Stimulated activated CD4-positive, alpha-beta T cell treated with anti-CD3 and anti-CD28 coated beads, Interleukin-12 subunit alpha, Interleukin-12 subunit beta, amount 100 ng/mL, for 24 hours (primary cell): ENCODE measurements around the gene SPCS3.
"Not testable (repeated sequence)": the region's sequence is repeated elsewhere in the genome, so short reads cannot be mapped to it uniquely, and the experiment has no call there.

Experiments used
- DNase-seq, 2 experiments: peaks; one replicate each; pipeline ENCODE4 v3.0.0-alpha.2; 2020; ENCODE audit warnings: low read depth in 2 of 2

SPCS3 gene

GRCh38 chr4:176319704-176320339 is at the start of gene SPCS3:
SPCS3 (plus strand) TSS chr4:176319966; CDS start chr4:176320077, 111 bp downstream.
- DNase-seq: peak; percentile 86 to 91

DNA sequence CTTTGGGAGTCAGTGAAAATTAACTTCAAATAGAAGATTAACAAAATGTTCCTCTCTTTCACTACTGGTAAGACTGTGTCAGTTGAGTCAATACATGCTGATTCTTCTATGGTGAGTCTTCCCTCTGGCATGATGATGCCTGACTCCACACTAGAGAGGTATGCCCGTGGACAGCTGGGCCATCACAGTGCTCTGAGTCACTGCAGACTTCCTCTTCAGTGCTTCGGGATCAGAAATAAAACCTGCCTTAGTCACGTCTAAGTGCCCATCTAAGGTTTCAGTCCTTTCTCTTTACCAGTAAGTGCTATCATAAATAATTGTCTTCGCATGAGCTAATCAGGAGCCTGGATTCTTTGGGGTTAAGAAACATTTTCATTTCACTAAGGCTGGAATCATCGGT is 49.1 kb upstream of the SPCS3 start:
- no peak for DNase-seq

- DNase-seq: no peak
Observed at GRCh38 chr4:176271749-176272148, 48.0 kb upstream of the SPCS3 start.

DNA sequence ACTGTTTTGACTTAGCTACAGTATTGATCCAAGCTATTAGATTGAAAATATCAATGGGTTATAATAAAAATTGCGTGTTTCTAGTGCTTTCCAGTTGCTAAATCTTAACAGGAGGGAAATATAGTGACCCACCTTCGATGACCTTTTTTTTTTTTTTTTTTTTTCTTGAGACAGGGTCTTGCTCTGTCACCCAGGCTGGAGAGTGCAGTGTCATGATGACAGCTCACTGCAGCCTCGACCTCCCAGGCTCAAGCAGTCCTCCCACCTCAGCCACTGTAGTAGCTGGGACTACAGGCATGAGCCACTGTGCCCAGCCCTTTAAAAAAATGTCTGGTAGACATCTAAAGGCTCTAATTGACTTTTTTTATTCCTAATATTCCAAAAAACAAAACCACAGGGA is 47.0 kb upstream of the SPCS3 start:
- no peak for DNase-seq

DNA sequence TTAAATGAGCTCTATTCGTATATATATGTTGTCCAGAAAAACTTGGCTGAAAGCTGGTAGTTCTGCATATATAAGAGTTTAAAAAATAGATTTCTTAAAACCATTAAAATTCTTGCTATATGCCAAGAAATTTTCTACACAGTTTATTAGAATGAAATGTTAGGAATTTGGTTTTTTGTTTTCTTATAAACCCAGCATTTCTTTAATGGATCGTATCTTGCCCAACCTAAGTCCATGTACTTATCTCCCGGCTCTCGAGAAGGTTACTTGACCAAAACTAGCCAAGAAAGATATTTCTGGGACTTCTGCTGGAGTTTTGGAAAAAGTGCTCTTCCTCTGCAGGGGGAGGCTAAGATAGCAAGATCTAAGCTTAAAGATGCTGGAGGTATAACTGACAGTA is 46.0 kb upstream of the SPCS3 start:
- DNase-seq: no peak

DNA sequence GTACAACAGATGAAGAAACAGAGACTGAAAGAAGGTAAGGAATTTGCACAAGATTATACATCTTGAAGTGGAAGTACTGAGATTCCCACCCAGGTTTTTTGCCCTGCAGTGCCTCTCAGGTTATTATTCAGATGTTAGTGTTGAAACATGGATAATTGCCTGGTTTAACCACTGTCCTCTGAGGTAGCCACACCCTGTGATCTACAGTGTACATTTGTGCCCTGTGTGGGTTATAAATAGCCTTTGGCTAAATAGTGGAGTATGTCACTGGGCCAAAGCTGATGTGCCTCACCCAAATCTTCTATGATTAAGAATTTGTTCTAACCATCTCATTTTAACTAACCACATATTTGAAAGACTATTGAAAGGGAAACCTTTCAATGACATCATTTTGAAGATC is 45.3 kb upstream of the SPCS3 start:
- DNase-seq: no peak

DNA sequence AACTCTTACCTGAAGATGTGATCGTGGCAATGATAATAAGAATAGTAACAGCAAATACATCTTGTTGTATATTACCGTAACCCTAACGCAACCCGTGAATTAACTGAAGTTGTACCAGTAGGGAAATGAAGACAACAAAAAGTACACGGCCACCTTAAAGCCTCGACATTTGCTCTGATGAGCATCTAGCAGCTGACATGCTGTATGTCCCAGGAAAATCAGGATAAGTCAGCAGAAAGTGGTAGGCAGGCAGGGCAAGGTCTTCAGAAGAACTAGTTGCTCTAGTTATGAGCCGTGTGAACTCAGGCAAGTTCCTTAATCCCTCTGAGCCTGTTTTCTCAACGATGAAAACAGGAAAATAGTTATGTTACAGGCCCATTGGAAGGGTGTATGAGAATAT is 43.1 kb upstream of the SPCS3 start:
- DNase-seq: no peak

GRCh38 chr4:176277162-176277904 is 42.4 kb upstream of the SPCS3 start:
- peak in 1 of 2 experiments; percentile 5 for DNase-seq

- DNase-seq: not testable (repeated sequence)
Observed at GRCh38 chr4:176279560-176279959, 40.2 kb upstream of the SPCS3 start.

- no peak for DNase-seq
Observed at GRCh38 chr4:176286728-176287127, 33.0 kb upstream of the SPCS3 start.

DNA sequence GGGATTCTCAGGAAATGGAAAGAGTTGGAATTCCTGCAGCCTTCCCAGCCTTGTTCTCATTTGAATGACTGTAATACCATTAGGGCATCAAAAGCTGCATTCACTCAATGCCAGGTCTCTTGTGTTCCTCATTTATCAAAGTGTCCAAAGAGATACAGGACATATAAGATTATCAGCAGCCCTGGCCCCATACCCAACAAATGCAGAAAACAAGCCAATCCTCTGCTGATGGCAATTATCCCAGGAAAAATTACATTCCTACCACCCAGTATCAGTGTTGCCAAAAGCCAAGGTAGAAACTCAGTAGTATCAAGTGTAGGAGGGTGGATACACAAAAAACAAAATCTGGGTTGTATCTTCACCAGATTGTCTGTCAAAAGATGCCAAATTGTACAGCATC is 32.2 kb upstream of the SPCS3 start:
- no peak for DNase-seq

GRCh38 chr4:176288020-176288419 is 31.7 kb upstream of the SPCS3 start:
- DNase-seq: no peak

DNA sequence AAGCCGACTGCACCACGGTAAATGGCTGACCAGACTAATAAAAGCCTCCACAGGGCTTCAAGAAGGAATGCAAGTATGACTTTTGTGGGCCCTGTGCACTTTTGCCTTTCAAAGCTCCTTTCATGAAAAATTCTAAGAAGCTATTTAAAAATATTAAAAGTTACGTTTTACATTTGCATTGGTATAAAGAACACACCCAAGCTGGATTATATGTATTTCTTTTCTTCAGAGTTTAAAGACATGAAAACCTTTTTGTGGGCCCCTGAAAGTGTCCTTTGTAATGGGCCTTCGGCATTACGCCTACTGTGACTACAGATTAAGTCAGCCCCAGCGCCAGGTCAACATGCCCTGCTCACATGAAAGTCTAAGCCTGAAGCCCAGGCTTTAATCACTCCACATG is 30.2 kb upstream of the SPCS3 start:
- no peak for DNase-seq

DNA sequence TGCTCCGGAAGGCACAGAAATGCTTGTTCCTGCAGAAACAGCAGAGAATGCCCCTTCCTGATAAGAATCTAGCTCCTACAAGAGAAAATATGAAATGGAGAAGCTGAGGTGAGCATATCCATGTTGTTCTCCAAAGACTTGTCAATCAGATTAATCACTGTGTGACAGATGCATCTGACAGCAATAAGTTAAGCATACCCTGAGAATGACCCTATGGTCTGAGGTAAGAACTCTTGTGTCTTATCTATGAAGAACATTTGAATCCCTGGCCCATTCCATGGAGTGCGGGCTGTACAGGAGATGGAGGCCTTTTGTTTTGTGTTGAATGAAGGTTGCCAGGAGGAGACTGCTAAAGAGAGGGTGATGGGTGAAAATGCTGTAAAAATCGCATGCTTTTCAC is 29.2 kb upstream of the SPCS3 start:
- no peak for DNase-seq

DNA sequence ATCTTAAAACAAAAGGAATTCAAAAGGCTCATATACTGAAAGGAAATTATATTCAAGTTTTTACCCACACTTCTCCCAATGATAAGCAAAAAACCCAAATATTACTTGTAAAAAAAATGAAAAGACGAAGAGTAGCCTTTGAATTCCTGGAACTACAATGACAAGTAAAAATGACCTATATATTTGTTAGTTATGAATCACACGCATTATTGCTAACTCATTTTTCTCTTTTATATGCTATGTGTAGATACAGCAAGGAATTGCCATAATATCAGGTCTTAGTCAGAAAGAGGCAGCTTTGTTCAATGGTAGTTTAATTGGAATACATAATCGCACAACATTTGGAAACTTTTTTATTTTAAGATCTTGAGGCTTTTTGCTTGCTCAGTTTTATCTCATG is 28.0 kb upstream of the SPCS3 start:
- no peak for DNase-seq

DNA sequence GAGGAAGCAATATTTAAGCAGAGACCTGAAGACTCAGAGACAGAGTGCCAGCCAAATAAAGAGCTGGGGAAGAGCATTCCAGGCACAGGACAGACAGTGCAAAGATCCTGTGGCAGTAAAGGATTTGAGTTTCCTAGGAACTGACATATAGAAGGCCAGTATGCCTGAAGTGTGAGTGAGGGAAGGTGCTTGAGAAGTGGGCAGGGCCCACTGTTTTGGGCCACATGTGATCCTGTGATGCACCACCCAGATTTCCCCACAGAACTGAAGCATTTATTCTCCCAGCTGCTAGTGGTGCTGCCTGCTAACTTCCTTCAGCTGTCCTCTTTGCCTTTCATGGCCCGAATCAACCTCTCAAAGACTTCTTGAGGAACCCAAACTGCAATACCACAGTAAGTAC is 26.8 kb upstream of the SPCS3 start:
- no peak for DNase-seq

DNA sequence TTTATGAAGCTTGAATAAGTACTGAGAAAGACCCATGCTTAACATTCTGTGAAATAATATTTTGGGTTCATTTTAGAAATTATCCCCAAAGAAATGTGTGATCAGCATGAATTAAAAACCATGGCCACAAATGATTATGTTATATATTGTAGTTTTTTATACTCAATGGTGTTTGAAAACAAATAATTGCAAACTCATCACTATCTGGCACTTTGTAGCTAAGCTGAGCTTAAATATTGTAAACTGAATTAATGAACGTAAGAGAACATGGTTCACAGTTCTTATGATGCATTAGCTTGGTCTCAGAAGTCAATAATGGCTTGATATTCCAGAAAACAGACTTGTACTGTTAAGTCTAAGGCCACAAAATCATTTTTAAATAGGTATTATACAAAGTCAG is 26.1 kb upstream of the SPCS3 start:
- no peak for DNase-seq

DNA sequence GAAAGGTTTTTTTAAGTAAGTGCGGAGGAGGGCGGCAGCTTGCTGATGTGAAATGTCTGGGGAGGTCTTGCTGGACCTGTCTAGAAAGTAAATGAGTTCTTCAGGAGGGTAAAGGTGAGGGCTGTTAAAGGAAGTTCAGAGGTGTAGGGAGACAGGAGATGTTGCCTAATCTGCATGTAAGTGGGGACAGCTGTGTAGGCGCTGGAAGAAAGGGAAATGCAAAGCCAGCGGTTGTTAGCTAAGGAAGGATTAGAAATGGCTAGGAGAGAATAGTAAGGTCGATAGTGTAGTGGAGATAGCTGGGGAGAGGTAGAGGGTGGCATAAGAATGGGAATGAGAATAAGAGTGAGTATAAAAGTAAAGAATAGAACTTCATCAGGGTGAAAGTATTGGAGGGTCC is 23.9 kb upstream of the SPCS3 start:
- not testable (repeated sequence) for DNase-seq

GRCh38 chr4:176298664-176299063 is 21.1 kb upstream of the SPCS3 start:
- no peak for DNase-seq

DNA sequence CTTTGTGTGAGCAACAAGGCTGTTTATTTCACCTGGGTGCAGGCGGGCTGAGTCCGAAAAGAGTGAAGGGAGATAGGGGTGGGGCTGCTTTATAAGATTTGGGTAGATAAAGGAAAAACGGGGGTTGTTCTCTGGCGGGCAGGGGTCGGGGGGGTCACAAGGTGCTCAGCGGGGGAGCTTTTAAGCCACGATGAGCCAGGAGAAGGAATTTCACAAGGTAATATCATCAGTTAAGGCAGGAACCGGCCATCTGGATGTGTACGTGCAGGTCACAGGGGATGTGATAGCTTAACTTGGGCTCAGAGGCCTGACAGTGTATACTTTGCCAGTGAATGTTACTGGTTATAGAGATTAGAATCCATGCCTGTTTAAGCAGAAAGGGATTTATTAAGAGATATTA is 19.7 kb upstream of the SPCS3 start:
- DNase-seq: no peak

DNA sequence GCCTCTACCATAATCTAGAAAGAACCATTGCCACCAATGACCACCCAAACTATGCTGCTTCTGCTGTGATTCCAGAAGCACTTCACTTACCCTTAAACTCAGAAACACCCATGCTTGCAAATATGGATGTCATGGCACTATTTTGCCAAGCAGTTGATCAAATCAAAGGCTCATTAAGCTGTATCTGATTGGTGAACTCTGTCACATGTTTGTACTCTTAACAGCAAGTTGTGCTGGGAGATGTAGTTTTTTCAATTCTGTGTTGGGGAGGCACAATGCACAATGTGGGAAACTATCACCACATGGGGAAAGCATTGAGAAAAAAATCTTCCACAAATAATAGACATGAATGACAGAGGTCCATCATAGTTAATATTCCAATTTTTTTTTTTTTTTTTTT is 19.2 kb upstream of the SPCS3 start:
- no peak for DNase-seq

DNA sequence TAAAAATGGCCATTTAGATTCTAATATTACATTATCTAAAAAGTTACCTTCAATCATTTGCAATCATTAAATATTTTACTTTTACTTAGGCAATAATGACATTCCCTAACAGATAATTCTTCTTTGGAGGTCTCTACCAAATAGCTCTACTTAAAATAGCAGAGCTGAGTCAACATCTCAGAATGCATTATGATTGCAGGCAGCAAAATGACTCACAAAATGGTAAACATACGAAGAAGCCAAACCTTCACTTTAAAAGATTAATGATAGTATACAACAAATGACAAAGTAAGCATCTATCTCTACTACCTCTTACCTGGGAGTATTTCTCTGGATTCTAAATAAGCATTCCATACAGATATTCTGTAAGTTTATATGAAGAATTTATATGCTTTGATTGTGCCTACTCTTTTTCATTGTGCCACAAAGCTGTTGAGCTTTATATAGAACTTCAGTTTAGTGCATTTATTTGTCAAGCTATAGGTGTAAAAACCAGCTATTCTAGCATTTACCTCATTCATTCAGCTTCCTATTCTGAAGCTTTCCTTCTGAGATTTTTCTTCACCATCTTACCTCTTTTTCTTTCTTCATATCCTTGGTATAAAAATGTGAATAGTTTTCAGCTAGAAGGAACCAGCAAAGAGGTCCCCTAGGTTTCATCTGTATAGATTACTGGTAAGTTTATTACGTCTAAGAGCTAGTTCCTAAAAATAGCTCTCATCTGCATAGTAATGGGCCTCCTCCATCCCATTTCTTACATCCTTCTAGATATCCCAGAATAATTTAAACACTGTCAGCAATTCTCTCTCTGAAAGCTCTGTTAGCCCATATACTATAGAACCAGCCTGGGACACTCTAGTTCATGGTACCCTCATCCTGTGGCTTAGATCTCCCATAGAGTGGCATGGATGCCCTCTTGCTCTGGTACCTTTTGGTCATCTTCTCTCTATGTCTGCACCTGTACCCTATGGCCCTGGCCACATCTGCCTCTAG is 17.2 kb upstream of the SPCS3 start:
- no peak for DNase-seq
